GM12892 (cell line): ENCODE measurements around the gene ANO6. TPM values are rescaled to one million over a fixed set of nuclear protein-coding genes. Genes with fewer than 3 reads are reported as not detected.
A peak's percentile ranks its signal among the peaks of the same experiment; 100 is the strongest.
"Not testable (repeated sequence)": the region's sequence is repeated elsewhere in the genome, so short reads cannot be mapped to it uniquely, and the experiment has no call there.

ENCODE experiments used
- DNase-seq: peaks from one replicate; pipeline ENCODE4 v3.0.0; 2011; ENCODE audit not compliant: insufficient read length
- FAIRE-seq: peaks from 2 replicates; lab custom pipeline; 2011; peaks lifted over from hg19 to GRCh38; lab: Jason Lieb, UNC
- POLR2A ChIP-seq: IDR thresholded peaks from 2 replicates; pipeline ENCODE4 v1.6.1; 2011; ENCODE audit warnings: low read depth, low read length, control low read depth
- POLR2AphosphoS5 ChIP-seq: IDR thresholded peaks from 2 replicates; pipeline ENCODE4 v1.6.1; 2011; ENCODE audit warnings: low read depth, low read length, control low read depth
- TAF1 ChIP-seq: IDR thresholded peaks from 2 replicates; pipeline ENCODE4 v1.6.1; 2011; ENCODE audit warnings: low read depth, mild to moderate bottlenecking, control low read depth, low read length, borderline replicate concordance
- polyA plus RNA-seq: library from polyadenylated mRNA; unstranded; fragments of >200 nt; gene quantifications from one replicate; pipeline ENCODE4 v1.2.1, GENCODE V29; 2012; ENCODE audit warnings: missing spikeins, inconsistent platforms; ENCODE audit not compliant: missing spikeins

The ANO6 gene, protein sequence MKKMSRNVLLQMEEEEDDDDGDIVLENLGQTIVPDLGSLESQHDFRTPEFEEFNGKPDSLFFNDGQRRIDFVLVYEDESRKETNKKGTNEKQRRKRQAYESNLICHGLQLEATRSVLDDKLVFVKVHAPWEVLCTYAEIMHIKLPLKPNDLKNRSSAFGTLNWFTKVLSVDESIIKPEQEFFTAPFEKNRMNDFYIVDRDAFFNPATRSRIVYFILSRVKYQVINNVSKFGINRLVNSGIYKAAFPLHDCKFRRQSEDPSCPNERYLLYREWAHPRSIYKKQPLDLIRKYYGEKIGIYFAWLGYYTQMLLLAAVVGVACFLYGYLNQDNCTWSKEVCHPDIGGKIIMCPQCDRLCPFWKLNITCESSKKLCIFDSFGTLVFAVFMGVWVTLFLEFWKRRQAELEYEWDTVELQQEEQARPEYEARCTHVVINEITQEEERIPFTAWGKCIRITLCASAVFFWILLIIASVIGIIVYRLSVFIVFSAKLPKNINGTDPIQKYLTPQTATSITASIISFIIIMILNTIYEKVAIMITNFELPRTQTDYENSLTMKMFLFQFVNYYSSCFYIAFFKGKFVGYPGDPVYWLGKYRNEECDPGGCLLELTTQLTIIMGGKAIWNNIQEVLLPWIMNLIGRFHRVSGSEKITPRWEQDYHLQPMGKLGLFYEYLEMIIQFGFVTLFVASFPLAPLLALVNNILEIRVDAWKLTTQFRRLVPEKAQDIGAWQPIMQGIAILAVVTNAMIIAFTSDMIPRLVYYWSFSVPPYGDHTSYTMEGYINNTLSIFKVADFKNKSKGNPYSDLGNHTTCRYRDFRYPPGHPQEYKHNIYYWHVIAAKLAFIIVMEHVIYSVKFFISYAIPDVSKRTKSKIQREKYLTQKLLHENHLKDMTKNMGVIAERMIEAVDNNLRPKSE
- polyA plus RNA-seq, result 23.9 TPM

DNA sequence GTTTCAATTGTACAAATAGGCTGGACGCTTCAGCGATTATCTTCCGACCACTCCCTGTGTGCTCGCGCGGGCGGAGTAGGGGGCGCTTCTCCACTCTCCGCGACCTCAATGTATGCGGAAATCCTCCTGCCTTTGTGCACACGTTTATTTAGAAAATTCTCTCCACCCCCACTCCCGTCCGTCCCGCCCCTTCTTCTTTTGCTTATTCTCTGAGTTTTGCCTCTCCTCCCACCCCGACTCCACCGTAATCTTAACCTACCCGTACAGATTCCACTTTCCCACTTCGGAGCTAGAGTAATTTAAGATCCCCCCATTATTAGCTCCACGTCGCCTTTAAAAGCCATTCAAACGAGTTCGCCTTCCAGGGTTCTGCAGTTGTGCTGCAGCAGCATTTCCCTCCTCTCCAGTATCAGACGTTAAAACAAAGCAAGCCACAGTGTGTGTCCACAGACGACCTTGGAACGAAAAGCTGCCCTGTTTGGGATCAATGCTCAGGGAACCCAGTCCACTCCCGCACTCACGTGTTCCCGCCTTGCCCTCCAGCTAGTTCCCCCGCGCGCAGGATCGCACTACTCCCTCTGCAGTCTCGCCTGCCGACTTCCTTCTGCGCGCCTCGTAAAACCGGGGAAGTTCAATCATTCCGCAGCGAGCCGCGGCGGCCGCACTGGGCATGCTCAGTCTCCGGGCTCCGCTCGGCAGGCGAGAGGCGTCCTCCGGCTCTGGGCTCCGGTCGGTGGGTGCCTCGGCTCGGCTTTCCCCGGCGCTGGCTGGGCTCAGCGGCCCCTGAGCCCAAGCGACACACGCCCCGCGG, at the start of gene ANO6:
ANO6 (plus strand) TSS at position 677 of the 811 bp plus-strand sequence. CDS start 227 bp downstream, outside the sequence.
- TF ChIP-seq TAF1, result peak; percentile 44; the same call in 1 of the 2 replicates
- peak; percentile 86 for TF ChIP-seq POLR2A
- TF ChIP-seq POLR2AphosphoS5, result peak; percentile 71; the same call in 1 of the 2 replicates
- DNase-seq (peak; percentile 54), FAIRE-seq (peak; percentile 99)

DNA sequence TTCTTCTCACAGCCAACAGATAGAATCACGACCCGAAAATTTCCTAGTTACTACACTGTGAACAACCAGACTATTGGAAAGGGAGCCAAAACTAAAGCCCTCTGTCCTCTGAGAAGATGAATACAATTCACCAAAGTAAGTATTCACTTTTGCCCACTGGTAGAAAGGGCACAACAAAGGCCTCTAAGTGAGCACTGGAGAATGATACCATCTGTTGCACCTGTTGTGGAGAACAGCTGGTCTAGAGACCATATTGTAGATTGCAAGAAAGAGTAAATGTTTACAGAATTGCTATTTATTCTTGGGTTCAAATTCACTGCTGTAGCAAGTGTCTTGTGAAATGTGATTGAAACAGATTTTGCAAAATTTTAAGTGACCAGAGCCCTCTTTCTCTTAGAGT, 46.9 kb upstream of the ANO6 start:
- TF ChIP-seq POLR2A, result no peak
- no peak for TF ChIP-seq TAF1
- TF ChIP-seq POLR2AphosphoS5, result no peak
- FAIRE-seq, result no peak

DNA sequence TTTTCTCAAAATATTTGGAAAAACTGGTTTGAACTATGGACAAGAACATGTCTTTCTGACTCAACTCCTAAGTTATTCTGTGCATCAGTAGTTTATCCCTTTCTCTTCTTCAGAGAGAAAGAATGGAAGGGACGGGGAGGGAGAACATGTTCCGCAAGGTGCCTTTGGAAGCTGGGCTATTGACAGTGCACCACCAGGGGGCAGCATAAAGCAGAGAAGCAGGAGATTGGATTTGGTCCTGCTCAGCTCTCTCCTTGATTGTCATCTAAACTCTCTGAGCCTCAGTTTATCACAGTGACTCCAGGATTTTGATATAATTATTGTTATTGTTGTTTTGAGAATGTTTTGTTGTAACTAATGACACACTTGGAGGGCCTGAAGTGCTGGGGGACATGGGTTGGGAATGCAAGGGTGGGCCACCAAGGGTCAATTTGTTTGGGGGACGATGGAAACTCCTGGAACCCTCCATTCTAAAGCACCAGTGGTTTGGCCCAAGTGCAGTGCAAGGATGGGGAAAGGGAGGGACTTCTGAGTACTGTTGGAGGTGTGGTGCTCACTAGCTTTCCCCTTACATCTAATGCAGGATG, 45.3 kb upstream of the ANO6 start:
- TF ChIP-seq POLR2A (no peak), POLR2AphosphoS5 (no peak), TAF1 (no peak)
- FAIRE-seq (peak; percentile 53), DNase-seq (peak; percentile 20)

More for the DNA sequence above, 46.9 kb upstream of the ANO6 start:
- no peak for DNase-seq

DNA sequence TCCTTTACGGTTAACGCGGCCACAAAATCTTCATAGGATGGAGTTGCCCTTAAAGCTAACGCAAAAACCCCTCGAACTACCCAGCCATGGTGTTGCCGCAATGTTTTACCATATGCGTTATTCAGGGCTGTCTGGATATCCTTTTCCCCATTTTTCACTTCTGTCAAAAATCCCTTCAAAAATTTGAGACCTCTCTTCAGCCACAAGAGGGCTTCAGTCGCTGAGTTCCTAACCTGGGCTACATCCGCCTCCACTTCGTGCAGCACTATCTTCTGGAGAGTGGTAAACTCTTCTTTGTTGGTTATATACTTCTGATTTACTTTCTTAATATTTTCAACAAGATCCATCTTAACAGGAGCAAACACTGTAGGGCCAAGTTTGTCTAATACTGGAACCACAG, 42.6 kb upstream of the ANO6 start:
- not testable (repeated sequence) for FAIRE-seq, DNase-seq

DNA sequence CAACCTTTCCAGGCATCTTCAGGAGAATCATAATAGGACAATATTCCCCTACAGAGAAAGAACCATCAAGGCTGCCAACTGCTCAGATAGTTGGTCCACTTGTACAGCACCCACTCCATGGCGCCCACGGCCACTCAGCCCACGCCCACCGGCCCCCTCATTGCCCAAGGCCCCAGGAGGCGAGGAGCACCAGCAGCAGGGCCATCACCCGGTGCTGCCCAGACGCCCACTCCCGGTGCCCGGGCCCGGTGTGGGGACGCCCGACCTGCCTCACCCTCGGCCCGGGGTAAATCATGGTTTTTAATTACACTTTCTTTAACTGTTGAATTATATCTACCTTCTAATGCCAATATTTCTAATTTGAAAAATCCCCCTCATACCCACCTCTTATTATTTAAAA, 41.3 kb upstream of the ANO6 start:
- no peak for DNase-seq
- TF ChIP-seq POLR2AphosphoS5 (no peak), TAF1 (no peak), POLR2A (no peak)
- no peak for FAIRE-seq

DNA sequence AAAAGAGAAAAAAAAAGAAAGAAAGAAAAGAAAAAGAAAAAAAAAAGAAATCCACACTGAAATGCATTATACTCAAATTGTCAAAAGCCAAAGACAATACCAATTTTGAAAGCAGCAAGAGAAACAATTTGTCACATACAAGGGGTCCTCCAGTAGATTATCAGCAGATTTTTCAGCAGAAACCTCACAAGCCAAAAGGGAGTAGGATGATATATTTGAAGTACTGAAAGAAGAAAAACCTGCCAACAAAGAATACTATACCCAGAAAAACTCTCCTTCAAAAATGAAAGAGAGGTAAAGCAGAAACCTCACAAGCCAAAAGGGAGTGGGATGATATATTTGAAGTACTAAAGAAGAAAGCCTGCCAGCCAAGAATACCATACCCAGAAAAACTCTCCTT, 37.1 kb upstream of the ANO6 start:
- no peak for FAIRE-seq
- no peak for DNase-seq
- no peak for TF ChIP-seq POLR2A
- no peak for TF ChIP-seq POLR2AphosphoS5
- no peak for TF ChIP-seq TAF1

- no peak for TF ChIP-seq POLR2A
- no peak for TF ChIP-seq POLR2AphosphoS5
- TF ChIP-seq TAF1, result no peak
- DNase-seq (no peak), FAIRE-seq (no peak)
Observed at GRCh38 chr12:45182511-45182910, 33.4 kb upstream of the ANO6 start.

DNA sequence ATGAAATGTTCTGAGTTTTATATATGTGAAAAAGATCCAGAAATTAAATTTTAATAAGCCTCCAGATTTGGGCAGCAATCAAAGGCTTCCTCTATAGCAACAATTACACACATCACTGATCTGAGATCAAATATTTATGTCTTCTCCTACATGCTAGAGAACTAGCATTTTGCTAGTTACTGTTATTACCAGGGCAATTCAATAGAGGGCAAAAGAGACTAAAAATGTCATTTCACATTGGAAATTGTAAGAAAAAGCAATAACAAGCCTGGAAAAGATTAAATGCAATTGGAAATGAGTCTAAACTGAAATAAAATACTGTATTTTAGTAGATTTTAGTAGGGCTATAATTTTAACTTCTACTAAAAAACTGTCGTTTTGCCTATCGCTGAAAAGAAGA, 32.6 kb upstream of the ANO6 start:
- no peak for FAIRE-seq
- no peak for DNase-seq

DNA sequence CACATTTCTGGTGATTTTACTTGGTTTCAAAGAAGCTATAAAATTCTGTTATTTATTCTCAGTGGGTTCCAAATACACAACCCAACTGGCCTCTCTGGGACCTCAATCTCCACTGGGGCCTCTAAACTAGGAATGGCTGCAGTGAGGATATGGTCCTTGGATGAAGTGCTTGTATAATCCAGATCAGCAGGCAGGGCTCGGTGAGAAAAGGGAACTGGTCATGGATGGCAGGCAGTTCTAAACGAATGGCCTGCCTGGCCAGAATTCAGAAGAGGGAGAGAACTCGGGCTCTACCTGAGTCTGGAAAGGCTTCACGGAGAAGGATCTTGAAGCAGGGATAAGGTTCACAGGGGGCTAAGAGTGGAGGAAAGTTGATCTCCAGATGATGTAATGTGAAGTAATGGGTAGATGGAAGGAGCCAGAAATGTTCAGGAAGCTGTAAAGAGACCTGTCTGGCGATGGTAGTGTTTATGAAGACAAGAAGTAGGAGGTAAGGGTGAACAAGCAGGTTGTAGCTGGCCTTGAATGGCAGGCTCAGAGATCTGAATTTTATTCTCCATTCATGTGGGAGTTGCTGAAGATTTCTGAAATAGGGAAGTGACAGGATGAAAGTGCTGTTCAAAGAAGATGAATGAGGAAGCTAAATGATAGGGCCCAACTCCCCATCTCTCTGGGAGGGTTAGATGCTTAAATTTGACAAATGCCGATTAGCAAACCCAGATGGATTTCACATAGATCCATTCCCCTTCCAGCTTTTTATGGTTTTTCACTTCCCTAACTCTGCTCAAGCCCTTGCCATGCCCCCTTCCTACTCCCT, 31.5 kb upstream of the ANO6 start:
- no peak for DNase-seq
- TF ChIP-seq POLR2AphosphoS5 (no peak), TAF1 (no peak), POLR2A (no peak)
- FAIRE-seq, result no peak

More for the DNA sequence above, 32.6 kb upstream of the ANO6 start:
- TF ChIP-seq POLR2A, result no peak
- no peak for TF ChIP-seq TAF1
- TF ChIP-seq POLR2AphosphoS5, result no peak

DNA sequence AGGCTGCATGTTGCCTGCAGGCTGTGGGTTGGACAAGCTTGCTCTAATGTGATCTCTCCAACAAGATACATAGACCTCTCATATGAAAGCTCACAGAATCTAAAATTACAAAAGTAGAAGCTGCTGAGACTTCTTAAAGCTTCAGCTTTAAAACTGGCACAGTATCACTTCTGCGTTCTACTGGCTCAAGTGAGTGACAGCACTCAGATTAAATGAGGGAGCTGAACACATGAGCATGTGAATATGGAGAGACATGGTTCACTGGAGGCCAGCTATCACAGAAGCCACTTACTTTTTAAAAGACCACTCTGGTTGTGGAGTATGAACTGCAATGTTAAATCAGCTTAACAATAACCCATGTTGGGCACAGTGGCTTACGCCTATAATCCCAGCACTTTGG, 29.1 kb upstream of the ANO6 start:
- no peak for FAIRE-seq
- no peak for DNase-seq
- TF ChIP-seq TAF1 (no peak), POLR2A (no peak), POLR2AphosphoS5 (no peak)
